ENCODE data around the gene CRTC3.

DNA sequence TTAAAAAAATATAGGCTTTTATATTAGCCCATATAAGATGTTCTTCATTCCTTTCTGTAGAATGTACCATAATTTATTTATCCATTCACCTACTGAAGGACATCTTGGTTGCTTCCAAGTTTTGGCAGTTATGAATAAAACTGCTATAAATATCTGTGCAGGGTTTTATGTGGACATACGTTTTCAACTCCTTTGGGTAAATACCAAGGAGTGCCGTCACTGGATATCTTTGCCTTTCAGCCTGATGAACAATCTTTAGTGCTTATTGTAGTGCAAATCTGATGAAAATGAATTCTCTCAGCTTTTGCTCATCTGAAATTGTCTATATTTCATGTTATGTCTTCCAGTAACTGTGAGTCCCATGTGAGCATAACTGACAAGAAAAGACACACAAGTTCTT lies 160.9 kb downstream of the CRTC3 start:
- TF ChIP-seq, protein P1, sequence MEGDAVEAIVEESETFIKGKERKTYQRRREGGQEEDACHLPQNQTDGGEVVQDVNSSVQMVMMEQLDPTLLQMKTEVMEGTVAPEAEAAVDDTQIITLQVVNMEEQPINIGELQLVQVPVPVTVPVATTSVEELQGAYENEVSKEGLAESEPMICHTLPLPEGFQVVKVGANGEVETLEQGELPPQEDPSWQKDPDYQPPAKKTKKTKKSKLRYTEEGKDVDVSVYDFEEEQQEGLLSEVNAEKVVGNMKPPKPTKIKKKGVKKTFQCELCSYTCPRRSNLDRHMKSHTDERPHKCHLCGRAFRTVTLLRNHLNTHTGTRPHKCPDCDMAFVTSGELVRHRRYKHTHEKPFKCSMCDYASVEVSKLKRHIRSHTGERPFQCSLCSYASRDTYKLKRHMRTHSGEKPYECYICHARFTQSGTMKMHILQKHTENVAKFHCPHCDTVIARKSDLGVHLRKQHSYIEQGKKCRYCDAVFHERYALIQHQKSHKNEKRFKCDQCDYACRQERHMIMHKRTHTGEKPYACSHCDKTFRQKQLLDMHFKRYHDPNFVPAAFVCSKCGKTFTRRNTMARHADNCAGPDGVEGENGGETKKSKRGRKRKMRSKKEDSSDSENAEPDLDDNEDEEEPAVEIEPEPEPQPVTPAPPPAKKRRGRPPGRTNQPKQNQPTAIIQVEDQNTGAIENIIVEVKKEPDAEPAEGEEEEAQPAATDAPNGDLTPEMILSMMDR (IDR thresholded peaks at IDR 0.05), result no peak
- TF ChIP-seq POLR2A (IDR thresholded peaks at IDR 0.05), result no peak

Data from Peyer's patch (tissue), 4 donors.